ENCODE results near the gene HIPK4.

Gene HIPK4

DNA sequence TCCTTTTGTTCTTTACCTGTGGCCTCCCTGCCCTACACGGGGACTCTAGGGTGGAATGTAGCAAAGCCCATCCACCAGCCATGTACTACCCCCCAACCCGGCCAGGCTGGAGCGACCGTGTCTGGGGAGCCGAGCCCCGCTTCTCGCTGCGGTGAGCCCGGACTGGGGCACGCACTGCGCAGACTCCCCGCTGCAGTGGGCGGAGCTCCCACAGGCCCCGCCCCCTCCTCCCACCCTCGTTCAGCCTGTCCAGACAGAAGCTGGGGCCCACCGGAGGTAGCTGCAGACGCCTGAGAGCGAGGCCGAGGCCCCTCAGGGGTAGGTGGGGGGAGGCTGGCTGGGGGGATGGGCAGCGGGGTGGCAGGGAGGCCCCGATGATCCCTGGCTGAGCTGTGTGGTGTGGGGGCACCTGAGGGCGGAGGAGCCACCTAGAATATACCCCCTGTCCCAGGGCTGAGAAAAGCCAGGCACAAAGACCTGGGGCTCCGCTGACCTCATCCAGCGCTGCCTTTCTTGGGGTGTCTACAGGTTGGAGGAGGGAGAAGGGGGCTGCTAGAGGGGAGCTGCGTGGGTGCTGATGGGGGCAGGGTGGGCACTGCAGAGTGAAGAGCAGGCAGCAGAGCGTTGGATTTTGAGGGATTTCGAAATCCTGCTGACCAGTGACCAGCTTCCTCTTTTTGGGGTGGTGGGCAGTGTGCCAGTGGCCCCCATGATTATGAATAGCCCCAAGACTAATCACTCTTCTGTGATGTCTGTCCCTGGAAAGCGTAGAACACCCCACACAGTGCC lies 24.2 kb downstream of the HIPK4 start:
- peak; percentile 19 for DNase-seq

DNA sequence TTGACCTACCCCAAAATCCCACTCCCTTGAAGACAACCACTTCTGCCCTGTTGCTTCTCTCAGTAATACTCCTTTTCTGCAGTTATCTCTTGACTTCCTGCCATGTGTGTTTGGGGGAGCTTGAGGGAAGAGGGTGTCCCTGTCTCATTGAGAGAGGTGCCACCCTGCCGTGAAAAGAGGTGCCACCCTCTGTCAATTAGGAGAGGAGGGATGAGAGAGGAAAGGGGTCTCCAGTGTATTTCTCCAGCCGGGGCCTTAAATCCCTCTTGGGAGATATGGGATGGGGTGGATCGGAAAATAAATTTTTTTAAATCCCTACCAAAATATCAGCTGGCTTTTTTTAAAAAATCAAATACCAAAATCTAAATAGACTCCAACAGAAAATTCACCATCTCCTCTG lies 25.0 kb downstream of the HIPK4 start:
- no peak for DNase-seq

DNA sequence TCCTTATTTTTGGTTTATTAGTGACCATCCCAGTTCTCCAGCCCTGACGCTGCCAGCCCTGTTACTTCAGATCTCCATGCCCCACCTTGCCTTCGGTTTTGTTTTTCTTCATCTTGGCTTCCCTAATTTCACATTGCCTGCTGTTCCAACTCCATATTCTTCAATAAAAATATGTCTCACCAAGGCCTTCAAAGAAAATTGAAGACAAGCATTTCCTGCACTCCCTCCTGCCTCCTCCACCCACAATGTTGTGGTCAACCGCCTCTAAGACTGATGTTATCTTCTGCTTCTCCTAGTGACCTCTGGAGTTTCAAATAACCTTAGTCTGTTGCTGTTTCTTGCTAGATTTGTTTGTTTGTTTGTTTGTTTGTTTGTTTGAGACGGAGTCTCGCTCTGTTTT lies 26.9 kb downstream of the HIPK4 start:
- no peak for DNase-seq

DNA sequence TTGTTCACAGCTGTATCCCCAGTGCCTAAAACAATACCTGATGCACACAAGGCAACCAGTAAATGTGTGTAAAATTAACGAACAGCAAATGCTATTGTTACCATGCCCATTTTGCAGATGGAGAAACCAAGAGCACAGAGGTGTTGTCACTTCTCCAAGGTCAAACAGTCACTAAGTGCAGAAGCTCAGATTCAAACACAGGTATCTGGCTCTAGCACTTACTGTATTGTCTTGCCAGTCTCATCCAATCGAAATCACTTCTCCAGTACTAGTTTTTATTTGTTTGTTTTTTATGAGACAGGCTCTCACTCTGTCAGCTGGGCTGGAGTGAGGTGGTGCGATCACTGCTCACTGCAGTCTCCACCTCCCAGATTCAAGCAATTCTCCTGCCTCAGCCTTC lies 27.8 kb downstream of the HIPK4 start:
- DNase-seq = no peak

DNA sequence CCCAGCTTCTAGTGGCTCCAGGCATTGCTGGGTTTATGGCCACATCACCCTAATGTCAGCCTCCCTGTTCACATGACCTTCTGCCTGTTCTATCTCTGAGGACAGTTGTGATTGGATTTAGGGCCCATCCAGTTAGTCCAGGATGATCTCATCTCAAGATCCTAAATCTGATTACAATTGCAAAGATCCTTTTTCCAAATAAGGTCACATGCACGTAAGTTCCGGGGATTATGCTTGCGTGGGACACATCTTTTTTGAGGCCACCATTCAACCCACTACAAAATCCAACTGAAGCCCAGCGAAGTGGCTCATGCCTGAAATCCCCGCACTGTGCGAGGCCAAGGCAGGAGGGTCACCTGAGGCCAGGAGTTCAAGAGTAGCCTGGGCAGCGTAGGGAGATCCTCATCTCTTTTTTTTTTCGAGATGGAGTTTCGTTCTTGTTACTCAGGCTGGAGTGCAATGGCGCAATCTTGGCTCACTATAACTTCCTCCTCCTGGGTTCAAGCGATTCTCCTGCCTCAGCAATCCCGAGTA lies 29.2 kb downstream of the HIPK4 start:
- DNase-seq = no peak

DNA sequence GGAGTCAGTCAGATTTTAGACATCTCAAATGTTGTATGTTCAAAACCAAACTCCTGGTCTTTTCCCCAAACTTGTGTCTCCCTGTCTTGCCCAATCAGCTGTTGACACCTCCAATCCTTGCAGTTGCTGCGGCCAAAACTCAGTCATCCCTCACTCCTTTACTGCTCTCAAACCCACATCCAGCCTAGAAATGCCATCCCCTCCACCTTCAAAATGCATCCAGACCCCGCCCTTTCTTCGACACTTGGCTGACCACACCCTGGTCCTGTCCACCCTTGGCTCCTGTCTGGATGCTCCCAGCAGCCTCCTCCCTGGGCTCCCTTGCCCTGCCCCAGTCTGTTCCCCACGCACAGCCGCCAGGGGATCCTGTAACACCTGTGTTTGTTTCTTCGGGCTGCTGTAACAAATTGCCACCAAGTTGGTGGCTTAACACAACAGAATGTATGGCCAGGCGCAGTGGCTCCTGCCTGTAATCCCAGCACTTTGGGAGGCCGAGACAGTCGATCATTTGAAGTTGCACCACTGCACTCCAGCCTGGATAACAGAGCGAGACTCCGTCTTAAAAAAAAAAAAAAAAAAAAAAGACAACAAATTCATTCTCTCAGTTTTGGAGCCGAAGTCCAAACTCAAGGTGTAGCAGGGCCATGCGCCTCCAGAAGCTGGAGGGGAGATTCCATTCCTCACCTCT lies 29.8 kb downstream of the HIPK4 start:
- DNase-seq = no peak

DNA sequence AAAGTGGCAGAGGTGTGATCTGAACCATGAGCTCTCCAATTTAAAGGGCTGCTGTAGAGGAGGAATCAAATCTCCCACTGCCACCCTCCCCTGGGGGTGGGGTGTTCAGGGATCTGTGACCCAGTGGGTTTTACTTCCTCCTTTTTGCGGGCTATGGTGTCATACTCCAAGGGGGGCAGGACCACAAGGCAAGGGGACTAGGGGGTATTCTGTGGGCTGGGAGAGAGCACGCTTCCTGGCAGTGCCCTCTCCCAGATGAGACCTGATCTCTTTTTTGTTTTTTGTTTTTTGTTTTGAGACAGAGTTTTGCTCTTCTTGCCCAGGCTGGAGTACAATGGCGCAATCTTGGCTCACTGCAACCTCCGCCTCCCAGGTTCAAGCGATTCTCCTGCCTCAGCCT lies 31.2 kb downstream of the HIPK4 start:
- DNase-seq = no peak

DNA sequence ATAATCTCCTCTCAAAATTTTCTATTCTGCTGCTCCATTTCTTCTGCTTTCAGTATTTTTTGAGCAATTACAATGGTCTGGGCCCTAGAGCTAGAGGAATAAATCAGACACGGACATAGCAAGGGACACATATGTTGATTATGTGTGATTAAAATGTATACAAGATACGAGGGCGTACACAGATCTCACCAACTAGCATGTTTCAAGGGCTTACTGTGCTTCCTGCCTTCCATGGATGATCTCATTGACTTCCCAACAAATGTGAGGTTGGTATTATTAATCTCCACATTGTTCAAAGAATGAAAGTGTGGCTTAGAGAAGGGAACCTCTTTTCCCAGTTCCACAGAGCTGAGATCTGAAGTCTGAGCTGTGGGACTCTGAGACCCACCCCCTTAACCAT lies 32.3 kb downstream of the HIPK4 start:
- no peak for DNase-seq

DNA sequence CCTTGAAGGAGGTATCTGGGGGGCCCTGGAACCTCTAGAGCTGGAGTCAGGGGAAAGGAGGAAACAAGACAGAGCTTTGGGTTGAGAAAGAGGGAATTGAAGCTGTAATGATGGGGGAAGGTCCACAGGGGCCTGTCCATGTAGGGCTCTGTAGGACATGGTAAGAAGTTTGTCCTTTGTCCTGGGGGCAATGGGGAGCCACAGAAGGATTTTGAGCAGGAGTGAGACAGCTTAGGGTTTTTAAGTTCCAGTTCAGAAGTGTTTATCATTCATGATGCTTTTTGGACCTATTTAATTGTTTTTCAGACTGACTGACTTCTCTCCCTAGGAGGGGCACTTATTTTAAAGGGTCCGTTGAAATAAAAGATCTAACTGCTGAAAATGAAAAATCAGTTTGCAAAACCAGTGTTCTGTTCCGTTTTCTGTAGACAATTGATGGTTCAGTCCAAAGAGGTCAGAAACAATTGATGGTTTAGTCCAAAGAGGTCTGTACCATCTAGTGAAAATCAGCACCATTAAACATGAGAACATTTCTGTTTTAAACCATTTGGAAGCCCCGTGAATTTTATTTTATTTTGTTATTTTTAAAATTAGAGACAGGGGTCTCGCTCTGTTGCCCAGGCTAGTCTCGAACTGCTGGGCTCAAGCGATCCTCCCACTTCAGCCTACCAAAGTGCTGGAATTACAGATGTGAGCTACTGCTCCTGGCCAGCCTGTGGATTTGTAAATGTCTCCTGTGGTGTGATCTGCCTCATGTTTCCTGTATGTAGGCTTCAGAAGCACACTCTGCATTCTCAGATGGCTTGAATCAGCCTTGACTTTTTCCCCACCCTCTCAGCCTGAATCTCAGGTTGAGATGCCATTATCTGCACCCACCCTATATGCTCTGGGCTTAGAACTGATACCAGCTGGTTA lies 33.0 kb downstream of the HIPK4 start:
- no peak for DNase-seq

DNA sequence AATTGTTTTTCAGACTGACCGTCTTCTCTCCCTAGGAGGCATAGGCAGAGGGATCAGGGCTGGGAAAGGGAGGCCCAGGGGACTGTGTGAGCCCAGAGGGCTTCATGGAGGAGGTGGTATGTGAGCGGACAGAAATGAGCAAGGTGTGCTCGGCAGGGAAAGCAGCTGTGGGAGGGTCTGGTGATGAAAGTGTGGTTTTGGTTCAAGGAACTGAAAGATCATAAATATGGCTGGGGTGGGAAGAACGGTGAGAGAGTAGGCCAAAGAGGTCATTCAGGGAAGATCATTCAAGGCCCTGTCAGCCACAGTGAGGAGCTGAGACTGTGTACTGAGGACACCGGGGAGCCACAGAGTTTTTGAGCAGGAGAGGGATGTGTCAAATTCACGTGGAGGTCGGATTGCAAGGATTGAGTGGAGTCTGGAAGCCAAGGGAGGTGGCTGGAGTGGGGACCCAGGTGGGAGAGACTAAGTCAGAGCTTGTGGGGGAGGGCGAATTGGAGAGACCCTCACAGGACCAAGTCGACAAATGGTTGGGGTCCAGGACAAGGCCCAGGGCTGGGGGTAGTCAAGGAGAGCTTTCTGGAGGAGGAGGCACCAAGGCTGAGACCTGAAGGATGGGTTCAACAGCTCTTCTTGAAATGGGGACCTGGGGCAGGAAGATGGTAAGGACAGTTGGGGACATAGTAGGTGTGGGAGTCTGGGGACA lies 33.9 kb downstream of the HIPK4 start:
- DNase-seq = no peak

DNA sequence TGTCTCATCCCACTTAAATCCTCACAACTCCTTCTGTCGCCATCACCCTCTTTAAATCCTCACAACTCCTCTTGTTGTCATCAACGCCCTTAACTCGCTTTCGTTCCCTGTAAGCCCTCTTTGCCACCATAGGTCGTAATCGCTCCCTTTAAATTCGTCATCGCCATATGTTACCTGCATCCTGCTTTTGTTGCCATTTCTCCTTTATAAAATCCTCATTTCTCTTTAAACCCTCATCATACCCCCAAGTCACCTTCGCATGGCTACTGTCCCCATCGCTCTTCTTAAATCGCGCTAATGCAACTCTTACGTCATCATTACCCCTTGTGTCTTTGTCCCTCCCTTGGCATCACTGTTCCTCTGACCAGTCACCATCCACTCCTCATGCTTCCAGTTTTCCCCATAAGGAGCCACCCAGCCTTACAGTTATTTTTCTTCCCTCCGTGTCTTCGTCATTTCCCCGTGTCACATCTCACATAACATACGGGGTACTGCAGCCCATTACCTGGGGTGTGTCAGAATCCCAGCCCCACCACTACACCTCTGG lies 40.9 kb downstream of the HIPK4 start:
- DNase-seq = no peak

DNA sequence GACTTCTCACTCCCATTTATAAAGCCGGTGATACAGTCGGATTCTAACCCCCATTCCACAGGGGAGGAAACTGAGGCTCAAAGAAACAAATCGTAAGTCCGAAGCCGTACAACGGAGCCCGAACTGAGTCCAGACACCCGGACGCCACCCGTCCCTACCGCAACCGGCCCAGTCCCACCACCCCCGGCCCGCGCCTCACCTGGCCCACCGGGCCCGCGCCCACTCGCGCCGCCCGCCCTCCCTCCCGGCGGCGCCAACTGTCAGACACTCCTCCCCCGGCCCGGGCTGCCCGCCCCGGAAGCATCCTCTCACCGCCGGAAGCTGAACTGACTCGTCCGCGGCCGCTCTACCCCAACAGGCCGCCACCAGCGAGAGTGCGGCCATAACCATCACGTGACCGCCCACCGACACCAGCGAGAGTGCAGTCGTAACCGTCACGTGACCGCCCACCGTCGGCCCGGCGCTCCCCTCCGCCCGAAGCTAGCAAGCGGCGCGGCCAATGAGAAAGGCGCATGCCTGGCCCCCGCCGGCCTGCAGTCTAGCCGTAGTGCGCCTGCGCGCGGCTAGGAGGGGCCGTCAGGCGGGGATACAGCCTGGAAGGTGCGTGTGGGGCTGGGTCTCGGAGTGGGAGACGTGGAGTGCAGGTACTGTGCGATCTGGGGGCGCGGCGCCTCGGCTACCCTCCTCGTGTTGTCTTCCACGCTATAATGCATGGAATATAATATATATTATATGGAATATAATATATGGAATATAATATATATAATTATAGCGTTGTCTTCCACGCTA lies 41.7 kb downstream of the HIPK4 start, which contains the start of the genes C19orf47 and PLD3:
Gene C19orf47 (minus strand): TSS at position 273 of the 789 bp plus-strand sequence. CDS start 6,540 bp downstream, outside the sequence.
Gene PLD3 (plus strand): TSS at position 571 of the 789 bp plus-strand sequence. CDS start 17,789 bp downstream, outside the sequence.
- DNase-seq = peak; percentile 80

DNA sequence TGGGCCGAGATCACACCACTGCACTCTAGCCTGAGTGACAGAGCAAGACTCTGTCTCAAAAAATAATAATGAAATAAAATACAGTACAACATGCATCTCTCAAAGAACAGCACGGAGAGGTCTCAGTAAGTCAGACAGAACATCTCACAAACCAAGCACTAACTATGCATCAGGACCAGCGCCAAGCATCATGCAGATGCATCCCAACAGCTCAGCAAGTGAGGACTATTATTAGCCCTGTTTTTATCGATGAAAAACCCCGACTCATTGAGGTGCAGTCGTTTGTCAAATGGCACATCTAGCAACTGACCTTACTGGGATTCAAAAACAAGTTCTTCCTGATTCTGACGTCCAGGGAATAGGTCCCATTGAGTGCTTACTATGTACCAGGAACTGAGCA lies 45.6 kb downstream of the HIPK4 start:
- no peak for DNase-seq

DNA sequence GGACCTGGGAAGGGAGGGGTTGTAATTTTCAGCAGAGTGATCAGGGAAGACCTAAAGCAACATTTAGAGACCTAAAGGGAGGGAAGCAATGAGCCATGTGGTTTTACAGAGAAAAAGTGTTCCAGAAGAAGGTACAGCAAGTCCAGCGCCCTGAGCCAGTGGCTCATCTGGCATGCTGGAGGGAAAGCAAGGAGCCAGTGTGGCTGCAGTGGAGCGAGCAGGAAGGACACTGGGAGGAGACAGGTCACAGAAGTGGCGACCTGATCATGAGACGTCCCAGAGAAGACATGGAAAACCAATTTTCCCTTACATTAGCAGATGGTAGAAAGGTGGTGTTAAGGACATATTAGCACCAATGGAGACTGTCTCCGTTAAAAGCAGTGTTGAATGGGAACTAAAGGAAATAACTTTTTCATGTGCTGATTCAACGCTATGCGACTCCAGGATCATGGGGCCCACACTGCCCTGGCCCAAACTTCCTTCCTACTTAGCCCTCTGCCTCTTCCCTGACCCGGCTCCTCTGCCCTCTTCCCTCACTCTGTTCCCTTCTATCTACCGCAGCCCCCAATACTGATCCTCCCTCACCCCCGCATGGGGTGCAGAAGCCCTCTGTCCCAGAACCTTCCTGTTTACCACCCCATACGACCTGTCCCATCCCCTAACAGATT lies 47.2 kb downstream of the HIPK4 start:
- DNase-seq = no peak

DNA sequence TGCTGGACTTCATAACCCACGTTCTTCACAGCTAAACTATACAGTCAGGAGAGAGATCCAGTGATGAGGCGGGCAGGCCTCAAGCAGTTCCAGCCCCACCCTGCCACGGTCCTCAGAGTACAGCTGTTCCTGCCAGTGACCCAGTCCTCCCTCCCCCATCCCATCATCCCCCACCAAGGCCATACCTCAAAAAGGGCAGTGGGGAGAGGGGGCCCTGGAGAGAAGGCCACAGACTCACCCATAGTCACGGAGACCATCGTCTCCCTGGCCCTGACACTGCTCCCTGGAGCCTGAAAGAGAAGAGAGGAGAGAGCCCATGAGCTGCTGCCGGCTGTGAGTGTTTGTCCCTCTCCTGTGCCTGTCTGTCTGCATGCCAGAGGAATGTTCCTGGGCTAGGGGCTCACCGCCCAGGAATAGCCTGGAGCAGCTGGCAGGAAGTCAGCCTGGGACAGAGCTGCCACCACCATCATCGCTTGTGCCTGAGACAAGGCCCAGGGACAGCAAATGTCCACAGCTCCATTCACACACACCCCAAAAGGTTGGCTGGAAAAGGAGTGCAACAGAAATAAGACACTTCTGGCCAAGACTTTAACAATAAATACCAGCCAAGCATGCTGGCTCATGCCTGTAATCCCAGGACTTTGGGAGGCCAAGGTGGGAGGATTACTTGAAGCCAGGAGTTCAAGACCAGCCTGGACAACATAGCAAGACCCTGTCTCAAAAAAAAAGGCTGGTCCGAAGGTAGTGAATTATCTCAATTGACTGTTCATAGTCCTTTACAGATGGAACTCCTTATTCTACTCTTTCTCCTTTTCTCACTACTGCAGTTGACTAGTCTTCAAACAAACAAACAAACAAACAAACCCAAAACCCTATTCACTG lies 48.1 kb downstream of the HIPK4 start:
- DNase-seq = no peak

DNA sequence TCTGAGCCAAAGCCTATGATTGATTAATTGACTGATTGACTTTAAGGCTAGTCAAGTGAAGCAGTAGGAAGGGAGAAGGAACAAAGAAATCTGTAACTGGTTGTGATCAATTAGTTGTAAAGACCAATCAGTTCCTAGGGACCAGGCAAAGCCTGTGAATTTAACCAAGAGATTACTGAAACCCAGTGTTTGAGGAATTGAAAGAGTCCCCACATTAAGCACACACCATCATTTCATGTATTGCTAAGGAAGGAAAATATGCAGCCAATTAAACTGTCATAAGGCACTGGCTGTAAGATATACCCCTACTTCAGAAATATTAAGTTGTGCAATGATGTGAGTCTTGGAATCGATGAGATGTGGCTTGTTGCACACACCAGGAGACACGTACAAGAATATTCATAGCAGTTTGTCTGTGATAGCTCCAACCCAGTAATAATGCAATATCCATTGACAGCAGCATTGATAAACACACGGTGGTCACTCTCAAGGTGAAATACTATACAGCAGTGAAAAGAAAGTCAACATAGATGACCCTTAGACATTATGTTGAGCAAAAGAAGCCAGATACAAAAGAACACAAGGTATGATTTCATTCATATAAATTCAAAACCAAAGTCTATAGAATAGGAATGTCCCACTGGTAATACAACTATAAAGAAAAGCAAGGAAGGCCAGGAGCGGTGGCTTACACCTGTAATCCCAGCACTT lies 50.8 kb downstream of the HIPK4 start:
- DNase-seq = no peak

DNA sequence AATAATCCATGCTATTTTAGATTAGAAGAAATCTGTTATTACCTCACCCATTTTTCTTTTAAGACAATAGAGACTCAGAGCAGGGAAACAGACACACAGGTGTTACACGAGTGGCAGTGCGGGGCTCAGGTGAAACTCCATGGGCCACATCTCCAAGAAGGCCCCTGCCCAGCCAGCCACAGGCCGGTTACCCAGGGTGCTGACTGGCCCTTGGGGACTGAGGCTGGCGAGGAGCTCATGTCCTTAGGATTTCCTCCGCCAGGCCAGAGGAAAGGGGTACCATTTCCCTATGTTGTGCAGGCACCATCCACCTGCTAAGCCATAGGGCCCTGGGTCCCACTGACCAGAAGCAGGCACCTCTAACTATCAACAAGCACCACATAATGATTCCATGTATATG lies 52.4 kb downstream of the HIPK4 start:
- DNase-seq = no peak

DNA sequence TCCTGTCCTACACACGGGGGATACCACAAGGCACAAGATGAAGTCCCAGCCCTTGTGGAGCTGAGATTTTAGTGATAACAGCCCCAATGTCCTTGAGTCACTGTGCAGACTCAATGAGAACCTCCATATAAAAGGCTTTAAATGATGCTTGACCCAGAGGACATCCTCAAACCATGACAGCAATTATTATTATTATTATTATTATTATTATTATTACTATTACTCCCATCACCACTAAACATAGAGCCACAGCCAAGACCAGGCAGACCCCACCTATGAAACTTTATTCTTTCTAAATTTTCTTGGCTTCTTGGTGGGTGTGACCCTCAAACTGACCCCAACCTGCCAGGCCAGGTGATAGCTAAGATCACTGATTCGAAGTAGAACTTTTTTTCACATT lies 52.9 kb downstream of the HIPK4 start:
- DNase-seq = no peak

DNA sequence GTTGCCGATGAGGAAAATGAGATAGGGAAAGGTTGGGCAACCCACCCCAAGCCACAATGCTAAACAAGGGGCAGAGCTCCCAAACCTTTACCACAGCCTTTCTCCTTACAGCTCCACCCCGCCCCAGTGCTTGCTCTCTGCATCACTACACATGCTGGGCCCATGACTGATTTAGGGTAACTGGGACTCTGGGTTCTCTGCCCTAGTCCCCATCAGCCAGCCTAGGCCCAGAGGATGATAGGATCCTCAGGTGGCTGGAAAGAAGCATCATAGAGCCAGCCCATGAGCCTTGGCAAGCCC lies 53.4 kb downstream of the HIPK4 start:
- DNase-seq = no peak
